Embryonic facial prominence (tissue), 1 donor: ENCODE data around the gene PLCB4.

Experiments used
- DNase-seq: peaks from one replicate; pipeline ENCODE4 v3.0.0-alpha.2; 2016; ENCODE audit errors: extremely low spot score

PLCB4 gene

GRCh38 chr20:9269280-9269971, 200.5 kb downstream of the PLCB4 start:
- DNase-seq: no peak

- no peak for DNase-seq
Observed at GRCh38 chr20:9270831-9271230, 201.9 kb downstream of the PLCB4 start.

GRCh38 chr20:9276966-9277468, 208.1 kb downstream of the PLCB4 start:
- DNase-seq: peak; percentile 20

GRCh38 chr20:9279918-9280401, 211.1 kb downstream of the PLCB4 start:
- no peak for DNase-seq

DNA sequence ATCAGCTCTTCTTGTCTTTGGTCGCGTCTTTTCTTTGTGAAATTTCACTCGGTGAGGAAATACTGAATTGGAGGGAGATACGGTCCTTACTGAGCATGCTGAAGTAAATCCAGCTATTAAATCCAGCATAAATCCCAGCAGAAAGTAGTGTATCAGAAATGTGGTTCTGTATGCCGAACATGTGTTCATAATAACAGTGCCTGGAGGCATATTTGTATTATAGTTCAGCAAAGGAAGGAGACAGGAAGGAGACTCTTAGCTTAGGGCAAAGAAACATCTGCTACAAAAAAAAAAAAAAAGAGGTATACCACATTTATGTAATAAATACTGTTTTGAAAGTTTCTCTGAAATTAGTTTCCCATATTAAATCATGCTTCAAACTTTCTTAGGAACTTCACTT, 211.8 kb downstream of the PLCB4 start:
- DNase-seq: peak; percentile 53

GRCh38 chr20:9281803-9282202, 212.9 kb downstream of the PLCB4 start:
- no peak for DNase-seq

DNA sequence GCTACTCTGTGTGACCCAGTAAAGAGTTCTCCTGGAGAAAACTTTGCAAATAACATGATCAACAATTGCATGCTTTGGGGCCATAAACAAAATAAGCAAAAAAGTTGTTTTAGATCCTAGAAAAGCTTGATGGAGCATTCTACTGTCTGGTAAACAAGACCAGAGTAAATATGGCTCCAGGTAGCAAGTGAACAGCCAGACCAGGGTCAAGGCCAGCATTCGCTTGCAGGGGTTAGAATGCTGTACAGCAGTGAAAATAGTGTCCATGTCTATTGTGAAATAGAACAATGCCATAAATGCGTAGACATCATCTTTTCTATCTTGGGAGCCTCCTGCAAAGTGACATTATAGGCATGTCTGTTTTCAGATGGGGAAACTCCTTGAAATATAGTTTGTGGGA, 216.7 kb downstream of the PLCB4 start:
- DNase-seq: no peak

DNA sequence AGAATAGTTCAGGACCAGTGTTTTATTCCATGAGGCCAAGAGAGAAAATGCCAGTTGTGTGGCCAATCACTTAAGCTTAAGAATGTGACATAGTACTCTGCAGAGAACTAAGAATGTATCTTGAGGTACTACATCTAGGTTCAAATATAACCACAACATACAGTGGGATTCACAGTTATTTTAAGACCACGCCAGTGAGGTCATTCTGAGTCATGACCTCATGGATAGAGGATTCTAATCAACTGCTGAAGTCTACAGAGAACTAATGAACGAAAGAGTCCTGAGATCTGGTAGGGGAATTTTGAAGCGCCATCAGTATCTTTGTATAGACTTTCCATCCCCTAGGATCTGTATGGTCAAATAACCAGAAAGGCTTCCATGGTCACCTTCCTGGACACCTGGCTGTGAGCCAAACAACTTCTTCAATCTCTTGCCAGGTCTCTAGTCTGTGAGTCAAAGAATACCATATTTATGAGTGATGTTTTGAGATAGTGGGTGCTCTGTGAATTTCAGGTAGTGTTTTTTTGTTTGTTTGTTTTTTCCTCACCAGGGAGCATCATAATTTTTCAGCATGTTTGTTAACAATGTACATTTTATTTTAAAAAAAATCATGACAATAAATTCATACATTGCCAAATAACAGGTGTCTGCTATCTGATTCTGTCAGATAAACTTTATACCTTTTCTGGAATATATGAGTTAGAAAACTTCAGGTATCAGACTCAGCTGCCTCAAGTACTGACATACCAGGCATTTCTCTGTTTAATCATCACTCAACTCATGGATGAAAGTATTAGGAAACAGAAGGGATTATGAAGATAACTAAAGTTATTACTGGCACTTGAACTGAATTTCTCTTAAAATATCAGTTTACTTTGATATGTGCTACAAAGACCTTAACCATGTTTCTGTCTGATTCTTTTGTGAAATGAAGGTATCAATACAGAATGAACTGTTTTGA, 217.9 kb downstream of the PLCB4 start:
- DNase-seq: no peak

- no peak for DNase-seq
Observed at GRCh38 chr20:9287826-9288225, 218.9 kb downstream of the PLCB4 start.

GRCh38 chr20:9290331-9290730, 221.4 kb downstream of the PLCB4 start:
- no peak for DNase-seq

DNA sequence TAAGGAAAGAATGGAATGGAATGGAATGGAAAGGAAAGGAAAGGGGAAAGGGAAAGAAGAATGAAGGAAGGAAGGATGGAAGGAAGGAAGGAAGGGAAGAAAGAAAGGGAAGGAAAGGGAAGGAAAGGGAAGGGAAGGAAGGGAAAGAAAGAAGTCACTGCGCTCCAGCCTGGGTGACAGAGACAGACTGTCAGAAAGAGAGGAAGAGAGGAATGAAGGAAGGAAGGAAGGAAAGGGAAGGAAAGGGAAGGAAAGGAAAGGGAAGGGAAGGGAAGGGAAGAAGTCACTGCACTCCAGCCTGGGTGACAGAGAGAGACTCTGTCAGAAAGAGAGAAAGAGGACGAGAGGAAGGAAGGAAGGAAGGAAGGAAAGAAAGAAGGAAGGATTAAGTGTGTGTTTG, 224.3 kb downstream of the PLCB4 start:
- DNase-seq: no peak

DNA sequence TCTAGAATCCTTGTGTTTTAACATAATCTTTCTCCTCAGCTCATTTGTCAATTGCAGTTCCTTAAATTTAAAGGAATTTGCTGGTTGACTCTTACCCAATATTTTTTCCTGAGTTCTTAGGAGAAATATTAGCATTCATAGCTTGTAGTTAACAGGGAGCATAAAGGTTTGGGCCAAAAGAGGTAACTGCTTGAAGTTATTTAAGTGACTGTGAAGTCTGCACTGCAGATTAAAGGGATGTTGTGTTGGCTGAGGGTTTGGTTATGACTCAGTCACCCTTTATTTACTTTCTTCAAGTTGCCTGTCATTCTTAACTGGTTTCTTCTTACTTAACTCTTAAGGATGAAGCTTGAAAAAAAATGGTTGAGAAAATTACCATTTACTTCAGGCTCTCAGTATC, 225.2 kb downstream of the PLCB4 start:
- no peak for DNase-seq

GRCh38 chr20:9298906-9299305, 230.0 kb downstream of the PLCB4 start:
- DNase-seq: no peak

DNA sequence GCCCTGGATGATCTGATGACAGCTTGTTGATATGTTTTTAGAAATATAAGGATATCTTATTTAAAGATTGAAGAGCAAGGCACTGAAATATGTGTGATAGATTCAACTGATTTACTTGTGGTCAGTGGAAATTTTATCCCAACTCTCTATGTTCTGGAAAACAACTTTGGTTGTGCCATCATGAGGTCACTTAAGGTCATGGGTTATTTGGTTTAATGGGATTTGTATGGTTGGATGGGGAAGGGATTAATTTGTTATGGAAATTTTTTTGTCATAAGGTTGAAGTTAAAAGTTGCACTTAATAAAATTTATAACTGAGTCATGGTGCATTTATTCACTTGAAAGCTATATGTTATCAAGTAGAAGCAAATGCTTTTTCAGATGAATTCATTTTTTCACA, 231.2 kb downstream of the PLCB4 start:
- DNase-seq: no peak

DNA sequence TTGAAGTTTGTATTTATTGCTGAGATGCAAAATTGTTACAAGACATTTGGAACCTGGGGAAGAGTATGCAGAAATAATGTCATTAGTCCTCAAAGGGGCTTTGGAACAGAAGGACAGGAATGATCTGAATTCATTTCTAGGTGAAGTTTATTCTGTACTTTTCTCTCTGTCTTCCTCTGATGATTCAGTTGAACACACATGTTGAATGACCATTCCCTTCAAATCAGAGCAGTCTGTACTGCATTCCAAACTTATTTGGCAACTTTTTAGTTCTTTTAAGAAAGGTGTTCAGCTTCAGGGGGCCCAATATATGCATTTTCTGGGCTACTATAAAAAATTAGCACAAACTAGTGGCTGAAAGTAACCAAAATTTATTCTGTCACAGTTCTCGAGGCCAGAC, 231.6 kb downstream of the PLCB4 start:
- no peak for DNase-seq

DNA sequence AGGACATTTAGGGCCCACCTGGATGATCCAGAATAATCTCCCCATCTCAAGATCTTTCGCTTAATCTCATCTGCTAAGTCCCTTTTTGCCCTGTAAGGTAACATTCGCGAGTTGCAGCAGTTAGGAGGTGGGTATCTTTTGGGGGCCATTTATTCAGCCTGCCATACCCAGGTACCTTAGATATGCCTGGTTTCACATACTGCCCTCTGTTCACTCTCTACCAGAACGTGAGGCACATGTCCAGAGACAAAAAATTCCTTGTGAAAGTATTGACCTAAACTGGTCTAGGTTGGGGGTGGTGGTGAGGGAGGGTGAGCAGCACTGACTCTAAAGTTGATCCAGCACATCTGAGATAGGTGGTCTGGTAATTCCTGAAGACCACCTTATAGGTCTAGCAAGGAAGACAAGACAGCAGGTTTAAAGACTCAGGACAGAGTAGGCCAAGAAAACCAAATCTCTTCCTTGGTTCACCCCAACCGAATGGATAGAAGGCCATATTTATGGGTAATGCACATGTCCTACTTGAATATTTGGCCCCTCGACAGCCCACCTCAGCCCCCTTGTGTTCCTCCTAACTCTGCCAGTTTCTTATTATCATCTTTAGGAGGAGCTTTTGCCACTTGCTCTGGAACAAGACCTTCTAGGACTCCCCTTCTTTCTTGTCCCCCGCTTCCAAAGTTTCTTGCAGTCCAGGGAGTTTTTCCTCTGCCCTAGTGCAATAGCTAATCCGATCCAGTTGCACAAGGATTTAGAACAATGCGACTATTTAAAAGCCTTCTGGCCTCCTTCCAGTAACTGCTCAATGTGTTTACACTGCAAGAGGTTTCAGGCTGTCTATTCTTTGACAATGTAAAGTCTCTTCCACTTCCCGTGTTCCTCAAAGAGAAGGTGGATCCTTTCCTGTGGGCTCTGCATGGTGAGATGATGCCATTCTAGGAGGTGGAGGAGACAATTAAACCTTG, 232.5 kb downstream of the PLCB4 start:
- DNase-seq: peak; percentile 25

DNA sequence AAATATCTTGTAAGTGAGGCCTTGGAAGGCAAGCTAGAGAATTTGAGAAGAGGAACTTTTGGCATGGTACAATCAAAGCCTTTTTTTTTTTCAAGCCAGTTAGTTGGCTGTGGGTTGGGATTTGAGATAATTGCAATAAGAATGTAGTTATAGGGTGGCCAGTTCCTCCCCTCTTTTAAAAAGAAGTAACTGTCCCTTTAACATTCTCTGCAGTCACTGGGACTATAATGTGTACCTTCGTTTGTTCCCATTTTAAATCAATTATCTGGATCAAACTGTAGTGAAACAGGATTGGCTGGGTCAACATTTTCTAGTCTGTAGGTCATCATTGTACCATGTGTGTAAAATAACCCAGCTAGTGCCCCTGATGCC, 233.2 kb downstream of the PLCB4 start:
- DNase-seq: no peak

- no peak for DNase-seq
Observed at GRCh38 chr20:9306521-9306920, 237.6 kb downstream of the PLCB4 start.

GRCh38 chr20:9308056-9308455, 239.2 kb downstream of the PLCB4 start:
- DNase-seq: no peak

- DNase-seq: no peak
Observed at GRCh38 chr20:9311132-9311531, 242.2 kb downstream of the PLCB4 start.

DNA sequence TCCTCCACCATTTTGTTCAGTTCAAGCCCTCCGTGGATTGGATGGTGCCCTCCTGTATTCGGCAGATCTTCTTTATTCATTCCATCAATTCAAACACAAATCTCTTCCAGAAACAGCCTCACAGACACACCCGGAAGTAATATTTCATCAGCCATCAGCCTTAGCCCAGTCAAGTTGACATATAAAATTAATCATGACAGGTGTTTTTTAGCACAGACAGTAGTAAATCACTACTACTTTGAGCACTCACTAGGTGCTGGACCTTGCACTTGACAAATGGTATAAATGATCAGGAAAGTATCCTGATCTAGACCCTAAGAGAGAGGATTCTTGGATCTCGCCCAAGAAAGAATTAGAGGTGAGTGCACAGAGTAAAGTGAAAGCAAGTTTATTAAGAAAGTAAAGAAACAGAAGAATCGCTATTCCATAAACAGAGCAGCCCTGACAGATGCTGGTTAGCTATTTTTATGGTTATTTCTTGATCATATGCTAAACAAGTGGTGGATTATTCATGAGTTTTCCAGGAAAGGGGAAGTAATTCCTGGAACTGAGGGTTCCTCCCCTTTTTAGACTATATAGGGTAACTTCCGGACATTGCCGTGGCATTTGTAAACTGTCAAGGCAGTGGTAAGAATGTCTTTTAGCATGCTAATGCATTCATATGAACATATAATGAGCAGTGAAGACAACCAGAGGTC, 250.9 kb downstream of the PLCB4 start:
- DNase-seq: no peak
